ENCODE measurements around the gene VWA3A.
"Not testable (repeated sequence)": the region's sequence is repeated elsewhere in the genome, so short reads cannot be mapped to it uniquely, and the experiment has no call there.

VWA3A gene

GRCh38 chr16:22092143-22092933 lies at the start of gene VWA3A:
Gene VWA3A (plus strand): TSS chr16:22092541. CDS start chr16:22092638, 97 bp downstream.
- Histone ChIP-seq H4K20me1 (ENCODE audit: control insufficient read depth, insufficient read depth, low read depth, low read length) (no peaks in the 10 kb centered on the region), H3K79me2 (ENCODE audit: control insufficient read depth, low read length) (no peaks in the 10 kb centered on the region), H3K4me2 (ENCODE audit: low read length) (no peak within 1 kb of the TSS), H3K36me3 (ENCODE audit: control insufficient read depth, low read length) (no peaks in the 10 kb centered on the region), H3K4me1 (ENCODE audit: control insufficient read depth, low read length) (no peaks in the 10 kb centered on the region), H3F3A (ENCODE audit: control insufficient read depth, insufficient read depth) (no peaks in the 10 kb centered on the region), H3K27me3 (ENCODE audit: control insufficient read depth, low read length) (peaks cover 12% of the 10 kb centered on the region), H3K9me3 (ENCODE audit: control insufficient read depth, insufficient read depth, low read length) (no peaks in the 10 kb centered on the region), H3K9me2 (replicated peaks; ENCODE audit: control insufficient read depth, low read length) (no peaks in the 10 kb centered on the region), H3K4me3 (ENCODE audit: low read length) (no peak within 1 kb of the TSS), H3K27ac (ENCODE audit: low read depth, low read length) (no peak within 1 kb of the TSS)
- TF ChIP-seq CTCF (IDR thresholded peaks at IDR 0.05; ENCODE audit: low read depth, low read length, poor library complexity, severe bottlenecking) (no peak), EZH2phosphoT487 (IDR thresholded peaks at IDR 0.05; ENCODE audit: borderline replicate concordance, low read length) (no peak)

DNA sequence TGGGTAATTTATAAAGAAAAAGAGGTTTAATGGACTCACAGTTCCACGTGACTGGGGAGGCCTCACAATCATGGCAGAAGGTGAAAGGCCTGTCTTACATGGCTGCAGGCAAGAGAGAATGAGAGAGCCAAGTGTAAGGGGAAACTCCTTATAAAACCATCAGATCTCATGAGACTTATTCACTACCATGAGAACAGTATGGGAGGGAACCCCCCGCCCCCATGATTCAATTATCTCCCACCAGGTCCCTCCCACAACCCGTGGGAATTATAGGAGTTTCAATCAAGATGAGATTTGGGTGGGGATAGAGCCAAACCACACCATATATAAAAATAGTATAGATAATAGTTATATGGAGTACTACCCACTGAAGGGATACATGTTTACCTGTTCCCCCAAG lies 48.5 kb upstream of the VWA3A start:
- not testable (repeated sequence) for H3K79me2 ChIP-seq (ENCODE audit: control insufficient read depth, low read length); H3K36me3 ChIP-seq (ENCODE audit: control insufficient read depth, low read length); H4K20me1 ChIP-seq (ENCODE audit: control insufficient read depth, insufficient read depth, low read depth, low read length); H3K27ac ChIP-seq (ENCODE audit: low read depth, low read length); H3K4me3 ChIP-seq (ENCODE audit: low read length); H3F3A ChIP-seq (ENCODE audit: control insufficient read depth, insufficient read depth); H3K4me1 ChIP-seq (ENCODE audit: control insufficient read depth, low read length); H3K9me2 ChIP-seq (replicated peaks; ENCODE audit: control insufficient read depth, low read length); H3K4me2 ChIP-seq (ENCODE audit: low read length); H3K9me3 ChIP-seq (ENCODE audit: control insufficient read depth, insufficient read depth, low read length); H3K27me3 ChIP-seq (ENCODE audit: control insufficient read depth, low read length)

DNA sequence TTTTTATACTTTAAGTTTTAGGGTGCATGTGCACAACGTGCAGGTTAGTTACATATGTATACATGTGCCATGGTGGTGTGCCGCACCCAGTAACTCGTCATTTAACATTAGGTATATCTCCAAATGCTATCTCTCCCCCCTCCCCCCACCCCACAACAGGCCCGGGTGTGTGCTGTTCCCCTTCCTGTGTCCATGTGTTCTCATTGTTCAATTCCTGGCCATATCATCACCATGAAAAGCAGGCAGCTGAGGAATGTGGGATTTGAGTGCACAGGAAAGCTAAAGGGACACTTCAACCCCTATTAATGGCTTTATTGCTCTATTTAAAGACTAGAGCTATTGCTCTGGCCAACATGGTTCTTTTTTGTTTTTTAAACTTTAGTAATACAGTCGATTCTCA lies 46.5 kb upstream of the VWA3A start:
- H3K4me1 ChIP-seq (ENCODE audit: control insufficient read depth, low read length); H3K4me3 ChIP-seq (ENCODE audit: low read length); H3K79me2 ChIP-seq (ENCODE audit: control insufficient read depth, low read length); H3F3A ChIP-seq (ENCODE audit: control insufficient read depth, insufficient read depth); H3K4me2 ChIP-seq (ENCODE audit: low read length); H3K27ac ChIP-seq (ENCODE audit: low read depth, low read length); H3K9me2 ChIP-seq (replicated peaks; ENCODE audit: control insufficient read depth, low read length); H4K20me1 ChIP-seq (ENCODE audit: control insufficient read depth, insufficient read depth, low read depth, low read length); H3K9me3 ChIP-seq (ENCODE audit: control insufficient read depth, insufficient read depth, low read length); H3K27me3 ChIP-seq (ENCODE audit: control insufficient read depth, low read length); H3K36me3 ChIP-seq (ENCODE audit: control insufficient read depth, low read length): not testable (repeated sequence)

GRCh38 chr16:22050963-22051362 lies 41.4 kb upstream of the VWA3A start:
- no peak overlapping the region for H3K27ac ChIP-seq (ENCODE audit: low read depth, low read length)
- no peak overlapping the region for H3K4me3 ChIP-seq (ENCODE audit: low read length)
- H4K20me1 ChIP-seq (ENCODE audit: control insufficient read depth, insufficient read depth, low read depth, low read length) = no peaks in the 10 kb centered on the region
- no peaks in the 10 kb centered on the region; the same call in 1 of the 2 replicates for H3K79me2 ChIP-seq (ENCODE audit: control insufficient read depth, low read length)
- no peaks in the 10 kb centered on the region for H3K27me3 ChIP-seq (ENCODE audit: control insufficient read depth, low read length)
- no peaks in the 10 kb centered on the region for H3K9me2 ChIP-seq (replicated peaks; ENCODE audit: control insufficient read depth, low read length)
- H3K36me3 ChIP-seq (ENCODE audit: control insufficient read depth, low read length) = no peaks in the 10 kb centered on the region
- H3K4me2 ChIP-seq (ENCODE audit: low read length) = no peak overlapping the region
- no peaks in the 10 kb centered on the region for H3K4me1 ChIP-seq (ENCODE audit: control insufficient read depth, low read length)
- no peaks in the 10 kb centered on the region for H3F3A ChIP-seq (ENCODE audit: control insufficient read depth, insufficient read depth)
- no peaks in the 10 kb centered on the region for H3K9me3 ChIP-seq (ENCODE audit: control insufficient read depth, insufficient read depth, low read length)
- TF ChIP-seq EZH2phosphoT487 (IDR thresholded peaks at IDR 0.05; ENCODE audit: borderline replicate concordance, low read length) = no peak
- no peak for TF ChIP-seq CTCF (IDR thresholded peaks at IDR 0.05; ENCODE audit: low read depth, low read length, poor library complexity, severe bottlenecking)

Measured in DOHH2 (cell line).